ENCODE data around the gene CA7.

CA7 gene

GRCh38 chr16:66845791-66846221 is 1.6 kb downstream of the CA7 start:
- Histone ChIP-seq H3K27me3 (ENCODE audit: control insufficient read depth, insufficient read depth, low read length) (peaks cover 20% of the 10 kb centered on the region), H3K27ac (ENCODE audit: low read length) (no peak overlapping the region), H3K36me3 (ENCODE audit: control insufficient read depth, insufficient read depth, low read length) (no peaks in the 10 kb centered on the region), H3K4me3 (ENCODE audit: low read length) (no peak overlapping the region), H3K9me3 (ENCODE audit: control insufficient read depth, insufficient read depth, low read length) (no peaks in the 10 kb centered on the region), H3K4me1 (ENCODE audit: control insufficient read depth, insufficient read depth, low read length) (0 out of 2 replicates have a peak, but pooled peaks cover 3% of the 10 kb centered on the region)
- WGBS (ENCODE audit: insufficient coverage, insufficient read length): no CpG with 5 or more reads among the region's 9 CpGs
- no peak for DNase-seq (ENCODE audit: low read depth, low spot score)

DNA sequence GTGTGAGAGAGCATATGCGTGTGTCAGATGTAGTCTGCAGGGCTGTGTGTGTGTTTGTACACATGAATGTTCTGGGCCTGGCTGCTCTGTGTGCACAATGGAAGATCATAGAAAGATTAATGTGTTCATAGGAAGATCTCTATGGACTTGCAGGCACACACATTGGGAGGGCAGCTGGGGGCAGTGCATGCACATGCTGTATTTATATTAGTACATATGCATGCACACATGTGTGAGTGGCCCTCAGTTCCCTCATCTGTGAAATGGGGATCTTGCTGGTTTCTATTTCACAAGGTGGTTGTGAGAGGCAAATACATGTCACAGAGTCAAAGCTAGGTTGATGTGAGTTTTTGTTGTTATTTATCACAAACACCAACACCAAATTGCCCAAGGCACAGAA is 2.1 kb downstream of the CA7 start:
- no peak for DNase-seq (ENCODE audit: low read depth, low spot score)
- no peak overlapping the region for H3K4me3 ChIP-seq (ENCODE audit: low read length)
- no peaks in the 10 kb centered on the region for H3K9me3 ChIP-seq (ENCODE audit: control insufficient read depth, insufficient read depth, low read length)
- H3K27me3 ChIP-seq (ENCODE audit: control insufficient read depth, insufficient read depth, low read length): peaks cover 20% of the 10 kb centered on the region
- H3K27ac ChIP-seq (ENCODE audit: low read length): no peak overlapping the region
- no peaks in the 10 kb centered on the region for H3K36me3 ChIP-seq (ENCODE audit: control insufficient read depth, insufficient read depth, low read length)
- H3K4me1 ChIP-seq (ENCODE audit: control insufficient read depth, insufficient read depth, low read length): 0 out of 2 replicates have a peak, but pooled peaks cover 3% of the 10 kb centered on the region
- no CpG with 5 or more reads among the region's 1 CpG for WGBS (ENCODE audit: insufficient coverage, insufficient read length)

DNA sequence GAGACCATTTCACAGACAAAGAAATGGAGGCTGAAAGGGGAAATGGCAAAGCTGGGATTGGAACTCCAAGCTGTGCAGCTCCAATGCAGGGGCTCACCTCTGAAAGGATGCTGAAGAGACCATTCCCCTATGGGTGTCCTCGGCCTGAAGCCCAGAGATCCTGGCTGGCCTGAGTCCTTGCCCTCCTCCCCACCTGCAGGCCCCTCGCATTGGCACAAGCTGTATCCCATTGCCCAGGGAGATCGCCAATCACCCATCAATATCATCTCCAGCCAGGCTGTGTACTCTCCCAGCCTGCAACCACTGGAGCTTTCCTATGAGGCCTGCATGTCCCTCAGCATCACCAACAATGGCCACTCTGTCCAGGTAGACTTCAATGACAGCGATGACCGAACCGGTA is 2.6 kb downstream of the CA7 start:
- H3K27me3 ChIP-seq (ENCODE audit: control insufficient read depth, insufficient read depth, low read length): peaks cover 20% of the 10 kb centered on the region
- no peaks in the 10 kb centered on the region for H3K9me3 ChIP-seq (ENCODE audit: control insufficient read depth, insufficient read depth, low read length)
- H3K4me3 ChIP-seq (ENCODE audit: low read length): no peak overlapping the region
- no peak overlapping the region for H3K27ac ChIP-seq (ENCODE audit: low read length)
- no peaks in the 10 kb centered on the region for H3K36me3 ChIP-seq (ENCODE audit: control insufficient read depth, insufficient read depth, low read length)
- DNase-seq (ENCODE audit: low read depth, low spot score): no peak
- no CpG with 5 or more reads among the region's 6 CpGs for WGBS (ENCODE audit: insufficient coverage, insufficient read length)
- 0 out of 2 replicates have a peak, but pooled peaks cover 3% of the 10 kb centered on the region for H3K4me1 ChIP-seq (ENCODE audit: control insufficient read depth, insufficient read depth, low read length)

- H3K9me3 ChIP-seq (ENCODE audit: control insufficient read depth, insufficient read depth, low read length): no peaks in the 10 kb centered on the region
- 0 out of 2 replicates have a peak, but pooled peaks cover 3% of the 10 kb centered on the region for H3K4me1 ChIP-seq (ENCODE audit: control insufficient read depth, insufficient read depth, low read length)
- H3K36me3 ChIP-seq (ENCODE audit: control insufficient read depth, insufficient read depth, low read length): no peaks in the 10 kb centered on the region
- no CpG with 5 or more reads among the region's 6 CpGs for WGBS (ENCODE audit: insufficient coverage, insufficient read length)
- no peak overlapping the region for H3K4me3 ChIP-seq (ENCODE audit: low read length)
- no peak for DNase-seq (ENCODE audit: low read depth, low spot score)
- no peak overlapping the region for H3K27ac ChIP-seq (ENCODE audit: low read length)
- H3K27me3 ChIP-seq (ENCODE audit: control insufficient read depth, insufficient read depth, low read length): peaks cover 20% of the 10 kb centered on the region
Measured at GRCh38 chr16:66847533-66848067, 3.4 kb downstream of the CA7 start.

GRCh38 chr16:66848172-66848571 is 4.0 kb downstream of the CA7 start:
- no peak for DNase-seq (ENCODE audit: low read depth, low spot score)
- WGBS (ENCODE audit: insufficient coverage, insufficient read length): no CpG with 5 or more reads among the region's 2 CpGs
- H3K4me3 ChIP-seq (ENCODE audit: low read length): no peak overlapping the region
- H3K27ac ChIP-seq (ENCODE audit: low read length): no peak overlapping the region
- H3K27me3 ChIP-seq (ENCODE audit: control insufficient read depth, insufficient read depth, low read length): peaks cover 20% of the 10 kb centered on the region
- H3K9me3 ChIP-seq (ENCODE audit: control insufficient read depth, insufficient read depth, low read length): no peaks in the 10 kb centered on the region
- H3K4me1 ChIP-seq (ENCODE audit: control insufficient read depth, insufficient read depth, low read length): 0 out of 2 replicates have a peak, but pooled peaks cover 3% of the 10 kb centered on the region
- no peaks in the 10 kb centered on the region for H3K36me3 ChIP-seq (ENCODE audit: control insufficient read depth, insufficient read depth, low read length)

- H3K4me1 ChIP-seq (ENCODE audit: control insufficient read depth, insufficient read depth, low read length): 0 out of 2 replicates have a peak, but pooled peaks cover 2% of the 10 kb centered on the region
- H3K9me3 ChIP-seq (ENCODE audit: control insufficient read depth, insufficient read depth, low read length): no peaks in the 10 kb centered on the region
- no peaks in the 10 kb centered on the region for H3K36me3 ChIP-seq (ENCODE audit: control insufficient read depth, insufficient read depth, low read length)
- no peak for DNase-seq (ENCODE audit: low read depth, low spot score)
- H3K4me3 ChIP-seq (ENCODE audit: low read length): no peak overlapping the region
- WGBS (ENCODE audit: insufficient coverage, insufficient read length): no CpG with 5 or more reads among the region's 2 CpGs
- H3K27ac ChIP-seq (ENCODE audit: low read length): no peak overlapping the region
- peaks cover 14% of the 10 kb centered on the region for H3K27me3 ChIP-seq (ENCODE audit: control insufficient read depth, insufficient read depth, low read length)
Measured at GRCh38 chr16:66849021-66849420, 4.8 kb downstream of the CA7 start.

GRCh38 chr16:66849549-66849948 is 5.3 kb downstream of the CA7 start:
- 0 out of 2 replicates have a peak, but pooled peaks cover 2% of the 10 kb centered on the region for H3K4me1 ChIP-seq (ENCODE audit: control insufficient read depth, insufficient read depth, low read length)
- H3K9me3 ChIP-seq (ENCODE audit: control insufficient read depth, insufficient read depth, low read length): no peaks in the 10 kb centered on the region
- peaks cover 14% of the 10 kb centered on the region for H3K27me3 ChIP-seq (ENCODE audit: control insufficient read depth, insufficient read depth, low read length)
- no peak overlapping the region for H3K27ac ChIP-seq (ENCODE audit: low read length)
- no peak overlapping the region for H3K4me3 ChIP-seq (ENCODE audit: low read length)
- no peaks in the 10 kb centered on the region for H3K36me3 ChIP-seq (ENCODE audit: control insufficient read depth, insufficient read depth, low read length)
- DNase-seq (ENCODE audit: low read depth, low spot score): no peak
- no CpG with 5 or more reads among the region's 4 CpGs for WGBS (ENCODE audit: insufficient coverage, insufficient read length)

DNA sequence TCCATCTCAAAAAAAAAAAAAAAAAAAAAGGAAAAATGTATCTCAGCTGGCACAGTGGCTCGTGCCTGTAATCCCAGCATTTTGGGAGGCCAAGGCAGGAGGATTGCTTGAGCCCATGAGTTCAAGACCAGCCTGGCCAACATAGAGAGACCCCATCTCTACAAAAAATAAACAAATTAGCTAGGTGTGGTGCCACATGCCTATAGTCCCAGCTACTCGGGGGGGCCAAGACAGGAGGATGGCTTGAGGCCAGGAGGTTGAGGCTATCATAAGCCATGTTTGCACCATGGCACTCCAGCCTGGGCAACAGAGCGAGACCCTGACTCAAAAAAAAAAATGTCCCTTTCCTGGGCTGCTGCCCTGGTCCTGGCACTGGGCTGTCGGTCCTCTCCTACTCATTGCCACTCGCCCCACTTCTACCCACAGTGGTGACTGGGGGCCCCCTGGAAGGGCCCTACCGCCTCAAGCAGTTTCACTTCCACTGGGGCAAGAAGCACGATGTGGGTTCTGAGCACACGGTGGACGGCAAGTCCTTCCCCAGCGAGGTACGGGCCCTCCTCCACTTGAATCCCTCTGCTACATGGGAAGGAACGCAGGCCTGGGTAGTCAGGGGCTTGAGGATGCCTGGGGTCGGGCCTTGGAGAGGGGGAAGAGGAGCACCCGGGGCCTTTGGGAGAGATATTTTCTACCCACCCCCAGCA is 6.1 kb downstream of the CA7 start:
- H3K36me3 ChIP-seq (ENCODE audit: control insufficient read depth, insufficient read depth, low read length): no peaks in the 10 kb centered on the region
- no peak overlapping the region for H3K27ac ChIP-seq (ENCODE audit: low read length)
- no peak for DNase-seq (ENCODE audit: low read depth, low spot score)
- 0 out of 2 replicates have a peak, but pooled peaks cover 2% of the 10 kb centered on the region for H3K4me1 ChIP-seq (ENCODE audit: control insufficient read depth, insufficient read depth, low read length)
- no CpG with 5 or more reads among the region's 14 CpGs for WGBS (ENCODE audit: insufficient coverage, insufficient read length)
- H3K9me3 ChIP-seq (ENCODE audit: control insufficient read depth, insufficient read depth, low read length): no peaks in the 10 kb centered on the region
- H3K27me3 ChIP-seq (ENCODE audit: control insufficient read depth, insufficient read depth, low read length): peaks cover 8% of the 10 kb centered on the region
- H3K4me3 ChIP-seq (ENCODE audit: low read length): no peak overlapping the region

DNA sequence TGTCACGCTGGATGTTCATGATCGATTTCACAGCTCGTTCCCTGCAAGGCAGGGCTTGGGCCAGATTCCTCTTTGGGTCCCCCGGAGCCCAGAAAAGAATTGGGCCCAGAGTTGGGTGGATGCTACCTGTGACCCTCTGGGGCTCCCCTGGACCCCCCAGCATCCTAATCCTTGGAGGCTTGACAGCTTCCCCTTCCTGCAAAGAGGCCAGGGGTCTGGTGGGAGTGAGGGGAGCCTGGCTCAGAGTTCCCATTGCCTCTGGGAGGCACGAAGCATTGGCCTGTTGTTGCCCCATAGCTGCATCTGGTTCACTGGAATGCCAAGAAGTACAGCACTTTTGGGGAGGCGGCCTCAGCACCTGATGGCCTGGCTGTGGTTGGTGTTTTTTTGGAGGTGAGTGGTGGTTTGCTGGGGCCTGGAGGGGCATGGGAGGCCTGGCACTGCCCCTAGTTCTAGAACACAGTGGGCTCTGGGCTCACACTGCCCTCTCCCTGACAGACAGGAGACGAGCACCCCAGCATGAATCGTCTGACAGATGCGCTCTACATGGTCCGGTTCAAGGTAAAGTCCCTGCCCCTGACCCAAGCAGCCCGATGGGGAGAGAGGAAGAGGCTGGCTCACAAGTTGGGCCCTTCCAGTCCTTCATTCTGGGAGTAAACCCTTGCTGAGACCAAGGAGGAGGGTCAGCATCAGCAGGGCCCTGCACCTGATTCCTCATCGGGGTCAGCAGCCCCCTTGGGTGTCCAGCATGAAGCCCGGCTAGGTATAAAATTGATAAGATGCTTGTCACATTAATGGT is 7.2 kb downstream of the CA7 start:
- Histone ChIP-seq H3K4me1 (ENCODE audit: control insufficient read depth, insufficient read depth, low read length) (no peaks in the 10 kb centered on the region), H3K36me3 (ENCODE audit: control insufficient read depth, insufficient read depth, low read length) (no peaks in the 10 kb centered on the region), H3K27ac (ENCODE audit: low read length) (no peak overlapping the region), H3K27me3 (ENCODE audit: control insufficient read depth, insufficient read depth, low read length) (no peaks in the 10 kb centered on the region; the same call in 1 of the 2 replicates), H3K4me3 (ENCODE audit: low read length) (no peak overlapping the region), H3K9me3 (ENCODE audit: control insufficient read depth, insufficient read depth, low read length) (no peaks in the 10 kb centered on the region)
- DNase-seq (ENCODE audit: low read depth, low spot score): no peak
- WGBS (ENCODE audit: insufficient coverage, insufficient read length): no CpG with 5 or more reads among the region's 13 CpGs

- no peaks in the 10 kb centered on the region for H3K27me3 ChIP-seq (ENCODE audit: control insufficient read depth, insufficient read depth, low read length)
- no peaks in the 10 kb centered on the region for H3K9me3 ChIP-seq (ENCODE audit: control insufficient read depth, insufficient read depth, low read length)
- no peak overlapping the region for H3K27ac ChIP-seq (ENCODE audit: low read length)
- H3K4me3 ChIP-seq (ENCODE audit: low read length): no peak overlapping the region; the same call in 1 of the 2 replicates
- WGBS (ENCODE audit: insufficient coverage, insufficient read length): no CpG with 5 or more reads among the region's 15 CpGs
- DNase-seq (ENCODE audit: low read depth, low spot score): no peak
- H3K4me1 ChIP-seq (ENCODE audit: control insufficient read depth, insufficient read depth, low read length): no peaks in the 10 kb centered on the region
- no peaks in the 10 kb centered on the region for H3K36me3 ChIP-seq (ENCODE audit: control insufficient read depth, insufficient read depth, low read length)
Measured at GRCh38 chr16:66853261-66854139, 9.3 kb downstream of the CA7 start.
